ENCODE results near the gene ANXA11.
A peak's percentile ranks its signal among the peaks of the same experiment; 100 is the strongest.

DNA sequence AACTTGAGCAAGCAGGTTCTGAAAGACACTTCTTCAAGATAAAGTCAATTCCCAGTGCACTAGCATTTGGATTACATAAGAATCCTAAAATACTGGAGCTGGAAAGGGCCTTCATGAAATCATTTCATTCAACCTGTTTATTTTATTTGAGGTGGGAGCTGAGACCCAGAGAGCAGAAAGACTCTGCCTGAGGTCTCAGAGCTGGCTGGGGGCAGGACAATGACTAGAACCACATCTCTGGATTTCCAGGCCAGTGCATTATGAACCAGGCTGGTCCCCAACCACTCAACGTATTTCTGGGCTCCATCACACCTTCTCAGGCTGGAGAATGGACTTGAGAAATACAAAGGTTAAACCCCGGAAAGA lies 8.4 kb downstream of the ANXA11 start:
- TF ChIP-seq POLR2A (IDR thresholded peaks at IDR 0.05): no peak
- TF ChIP-seq, protein P1, sequence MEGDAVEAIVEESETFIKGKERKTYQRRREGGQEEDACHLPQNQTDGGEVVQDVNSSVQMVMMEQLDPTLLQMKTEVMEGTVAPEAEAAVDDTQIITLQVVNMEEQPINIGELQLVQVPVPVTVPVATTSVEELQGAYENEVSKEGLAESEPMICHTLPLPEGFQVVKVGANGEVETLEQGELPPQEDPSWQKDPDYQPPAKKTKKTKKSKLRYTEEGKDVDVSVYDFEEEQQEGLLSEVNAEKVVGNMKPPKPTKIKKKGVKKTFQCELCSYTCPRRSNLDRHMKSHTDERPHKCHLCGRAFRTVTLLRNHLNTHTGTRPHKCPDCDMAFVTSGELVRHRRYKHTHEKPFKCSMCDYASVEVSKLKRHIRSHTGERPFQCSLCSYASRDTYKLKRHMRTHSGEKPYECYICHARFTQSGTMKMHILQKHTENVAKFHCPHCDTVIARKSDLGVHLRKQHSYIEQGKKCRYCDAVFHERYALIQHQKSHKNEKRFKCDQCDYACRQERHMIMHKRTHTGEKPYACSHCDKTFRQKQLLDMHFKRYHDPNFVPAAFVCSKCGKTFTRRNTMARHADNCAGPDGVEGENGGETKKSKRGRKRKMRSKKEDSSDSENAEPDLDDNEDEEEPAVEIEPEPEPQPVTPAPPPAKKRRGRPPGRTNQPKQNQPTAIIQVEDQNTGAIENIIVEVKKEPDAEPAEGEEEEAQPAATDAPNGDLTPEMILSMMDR (IDR thresholded peaks at IDR 0.05): peak in 1 of 5 experiments; percentile 8
- TF ChIP-seq EP300 (IDR thresholded peaks at IDR 0.05; ENCODE audit: low read depth): no peak
